Measurements from ENCODE around the gene ACTR8. TPM values are rescaled to one million over a fixed set of nuclear protein-coding genes. Genes with fewer than 3 reads are reported as not detected.
A peak's percentile ranks its signal among the peaks of the same experiment; 100 is the strongest.

ACTR8 gene
- total and polyA plus RNA-seq, 2 of the 13 experiments (the other 11 are each of a cell fraction or from before 2014, with no cell fraction given) = 15.5 to 29.0 TPM

- TF ChIP-seq, protein P1, sequence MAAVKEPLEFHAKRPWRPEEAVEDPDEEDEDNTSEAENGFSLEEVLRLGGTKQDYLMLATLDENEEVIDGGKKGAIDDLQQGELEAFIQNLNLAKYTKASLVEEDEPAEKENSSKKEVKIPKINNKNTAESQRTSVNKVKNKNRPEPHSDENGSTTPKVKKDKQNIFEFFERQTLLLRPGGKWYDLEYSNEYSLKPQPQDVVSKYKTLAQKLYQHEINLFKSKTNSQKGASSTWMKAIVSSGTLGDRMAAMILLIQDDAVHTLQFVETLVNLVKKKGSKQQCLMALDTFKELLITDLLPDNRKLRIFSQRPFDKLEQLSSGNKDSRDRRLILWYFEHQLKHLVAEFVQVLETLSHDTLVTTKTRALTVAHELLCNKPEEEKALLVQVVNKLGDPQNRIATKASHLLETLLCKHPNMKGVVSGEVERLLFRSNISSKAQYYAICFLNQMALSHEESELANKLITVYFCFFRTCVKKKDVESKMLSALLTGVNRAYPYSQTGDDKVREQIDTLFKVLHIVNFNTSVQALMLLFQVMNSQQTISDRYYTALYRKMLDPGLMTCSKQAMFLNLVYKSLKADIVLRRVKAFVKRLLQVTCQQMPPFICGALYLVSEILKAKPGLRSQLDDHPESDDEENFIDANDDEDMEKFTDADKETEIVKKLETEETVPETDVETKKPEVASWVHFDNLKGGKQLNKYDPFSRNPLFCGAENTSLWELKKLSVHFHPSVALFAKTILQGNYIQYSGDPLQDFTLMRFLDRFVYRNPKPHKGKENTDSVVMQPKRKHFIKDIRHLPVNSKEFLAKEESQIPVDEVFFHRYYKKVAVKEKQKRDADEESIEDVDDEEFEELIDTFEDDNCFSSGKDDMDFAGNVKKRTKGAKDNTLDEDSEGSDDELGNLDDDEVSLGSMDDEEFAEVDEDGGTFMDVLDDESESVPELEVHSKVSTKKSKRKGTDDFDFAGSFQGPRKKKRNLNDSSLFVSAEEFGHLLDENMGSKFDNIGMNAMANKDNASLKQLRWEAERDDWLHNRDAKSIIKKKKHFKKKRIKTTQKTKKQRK (IDR thresholded peaks at IDR 0.05; ENCODE audit: low read length) = no peak
- TF ChIP-seq ZMYM4 (CRISPR knock-in tag; IDR thresholded peaks at IDR 0.05) (no peak), IRF2 (CRISPR knock-in tag; IDR thresholded peaks at IDR 0.05) (no peak; the same call in 1 of the 2 replicates), IRF1 (CRISPR knock-in tag; IDR thresholded peaks at IDR 0.05; ENCODE audit: low read depth) (no peak), ZNF30 (CRISPR knock-in tag; IDR thresholded peaks at IDR 0.05) (no peak), ZNF629 (CRISPR knock-in tag; conservative IDR thresholded peaks at IDR 0.05) (peak; percentile 44), ZNF280D (CRISPR knock-in tag; IDR thresholded peaks at IDR 0.05) (no peak), NFYB (CRISPR knock-in tag; IDR thresholded peaks at IDR 0.05) (no peak), FOXA1 (IDR thresholded peaks at IDR 0.05) (peak; percentile 85), FOXA1 (CRISPR knock-in tag; IDR thresholded peaks at IDR 0.05) (peak; percentile 93), ESRRA (CRISPR knock-in tag; IDR thresholded peaks at IDR 0.05; ENCODE audit: low read depth) (no peak; the same call in 1 of the 2 replicates), ZBED4 (CRISPR knock-in tag; IDR thresholded peaks at IDR 0.05; ENCODE audit: borderline replicate concordance) (no peak; the same call in 1 of the 2 replicates), ZNF510 (CRISPR knock-in tag; IDR thresholded peaks at IDR 0.05; ENCODE audit: low read depth) (no peak), IKZF4 (CRISPR knock-in tag; IDR thresholded peaks at IDR 0.05; ENCODE audit: borderline replicate concordance, low read depth, not compliant biosample characterization) (no peak), RORA (CRISPR knock-in tag; IDR thresholded peaks at IDR 0.05) (no peak), ZNF274 (CRISPR knock-in tag; IDR thresholded peaks at IDR 0.05) (0 out of 2 replicates have a peak, but pooled peaks have one; percentile 54), MEIS2 (CRISPR knock-in tag; IDR thresholded peaks at IDR 0.05) (peak; percentile 86), GATAD1 (CRISPR knock-in tag; IDR thresholded peaks at IDR 0.05) (no peak), ZNF350 (CRISPR knock-in tag; IDR thresholded peaks at IDR 0.05; ENCODE audit: borderline replicate concordance, low read depth) (peak; percentile 52; the same call in 1 of the 2 replicates)
These were observed 39.3 kb downstream of the ACTR8 start (continued) for GRCh38 chr3:53842436-53843194.

All from HepG2 (cell line).